C4-2B (cell line): ENCODE measurements around the gene LRRC58.

Source experiments
- CTCF ChIP-seq: fragments of 450-650 bp; conservative IDR thresholded peaks from 2 replicates; pipeline ENCODE4 v1.5.1; 2017; ENCODE audit warnings: mild to moderate bottlenecking
- ZFX ChIP-seq: fragments of 450-650 bp; IDR thresholded peaks from 2 replicates; pipeline ENCODE4 v1.6.1; 2017

GRCh38 chr3:120349855-120350125, 636 bp upstream of the LRRC58 start:
- TF ChIP-seq CTCF (no peak), ZFX (no peak)
